ENCODE data around the gene P3H2.

DNA sequence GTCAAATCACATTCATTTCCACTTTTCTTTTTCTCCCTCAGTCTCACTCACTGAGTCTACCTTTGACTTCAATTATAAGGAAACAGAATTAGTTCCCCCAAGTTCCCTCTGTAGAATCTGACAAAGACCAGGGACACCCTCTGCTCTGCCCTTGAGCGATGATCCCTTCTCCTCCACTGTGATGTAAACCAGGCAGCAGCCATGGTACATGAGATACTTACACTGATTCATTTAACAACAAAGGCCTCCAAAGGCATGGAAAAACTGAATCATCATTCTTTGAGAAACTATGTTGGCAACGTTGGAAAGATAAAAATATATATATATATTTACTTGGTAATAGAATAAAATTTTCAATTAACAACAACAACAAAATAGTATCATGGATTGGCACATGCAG is 84.1 kb downstream of the P3H2 start:
- no peak for TF ChIP-seq POLR2AphosphoS5 (IDR thresholded peaks at IDR 0.05; ENCODE audit: low read depth, low read length)
- TF ChIP-seq, protein P1, sequence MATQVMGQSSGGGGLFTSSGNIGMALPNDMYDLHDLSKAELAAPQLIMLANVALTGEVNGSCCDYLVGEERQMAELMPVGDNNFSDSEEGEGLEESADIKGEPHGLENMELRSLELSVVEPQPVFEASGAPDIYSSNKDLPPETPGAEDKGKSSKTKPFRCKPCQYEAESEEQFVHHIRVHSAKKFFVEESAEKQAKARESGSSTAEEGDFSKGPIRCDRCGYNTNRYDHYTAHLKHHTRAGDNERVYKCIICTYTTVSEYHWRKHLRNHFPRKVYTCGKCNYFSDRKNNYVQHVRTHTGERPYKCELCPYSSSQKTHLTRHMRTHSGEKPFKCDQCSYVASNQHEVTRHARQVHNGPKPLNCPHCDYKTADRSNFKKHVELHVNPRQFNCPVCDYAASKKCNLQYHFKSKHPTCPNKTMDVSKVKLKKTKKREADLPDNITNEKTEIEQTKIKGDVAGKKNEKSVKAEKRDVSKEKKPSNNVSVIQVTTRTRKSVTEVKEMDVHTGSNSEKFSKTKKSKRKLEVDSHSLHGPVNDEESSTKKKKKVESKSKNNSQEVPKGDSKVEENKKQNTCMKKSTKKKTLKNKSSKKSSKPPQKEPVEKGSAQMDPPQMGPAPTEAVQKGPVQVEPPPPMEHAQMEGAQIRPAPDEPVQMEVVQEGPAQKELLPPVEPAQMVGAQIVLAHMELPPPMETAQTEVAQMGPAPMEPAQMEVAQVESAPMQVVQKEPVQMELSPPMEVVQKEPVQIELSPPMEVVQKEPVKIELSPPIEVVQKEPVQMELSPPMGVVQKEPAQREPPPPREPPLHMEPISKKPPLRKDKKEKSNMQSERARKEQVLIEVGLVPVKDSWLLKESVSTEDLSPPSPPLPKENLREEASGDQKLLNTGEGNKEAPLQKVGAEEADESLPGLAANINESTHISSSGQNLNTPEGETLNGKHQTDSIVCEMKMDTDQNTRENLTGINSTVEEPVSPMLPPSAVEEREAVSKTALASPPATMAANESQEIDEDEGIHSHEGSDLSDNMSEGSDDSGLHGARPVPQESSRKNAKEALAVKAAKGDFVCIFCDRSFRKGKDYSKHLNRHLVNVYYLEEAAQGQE (IDR thresholded peaks at IDR 0.05; ENCODE audit: insufficient read depth in 1 of 2, low read depth in 2 of 2, low read length in 2 of 2): no peak
- TF ChIP-seq TAF1 (IDR thresholded peaks at IDR 0.05; ENCODE audit: borderline replicate concordance, insufficient read depth, low read length): no peak

Data from PFSK-1 (cell line).